MM.1S (cell line): ENCODE results near the gene KLF1.

ENCODE experiments used
- DNase-seq: peaks from one replicate; pipeline ENCODE4 v3.0.0-alpha.2; 2015
- H2AFZ ChIP-seq: fragments of 300-600 bp; sonication (generic); 2 replicates; pipeline ENCODE4 v1.6.0; 2016; ENCODE audit warnings: antibody characterized with exemption, low read length
- H3F3A ChIP-seq: fragments of 300-600 bp; sonication (generic); 2 replicates; pipeline ENCODE4 v1.6.1; 2016; ENCODE audit warnings: mild to moderate bottlenecking, antibody characterized with exemption, low read length, moderate library complexity, mixed read lengths; ENCODE audit not compliant: insufficient read depth
- H3K27ac ChIP-seq: fragments of 300-600 bp; sonication (generic); 2 replicates; pipeline ENCODE4 v1.5.1; 2016; ENCODE audit warnings: mild to moderate bottlenecking, low read length
- H3K27me3 ChIP-seq: fragments of 300-600 bp; sonication (generic); replicated peaks from 2 replicates; pipeline ENCODE4 v1.6.0; 2016; ENCODE audit warnings: low read length; ENCODE audit not compliant: insufficient read depth
- H3K36me3 ChIP-seq: fragments of 300-600 bp; sonication (generic); replicated peaks from 2 replicates; pipeline ENCODE4 v1.6.1; 2016; ENCODE audit warnings: mild to moderate bottlenecking, low read length, mixed read lengths; ENCODE audit not compliant: insufficient read depth
- H3K4me1 ChIP-seq: fragments of 300-600 bp; sonication (generic); 2 replicates; pipeline ENCODE4 v1.6.1; 2016; ENCODE audit warnings: low read length, mixed read lengths
- H3K4me2 ChIP-seq: fragments of 300-600 bp; sonication (generic); 2 replicates; pipeline ENCODE4 v1.6.0; 2016; ENCODE audit warnings: low read depth, low read length
- H3K4me3 ChIP-seq: fragments of 300-600 bp; sonication (generic); 2 replicates; pipeline ENCODE4 v1.5.1; 2016; ENCODE audit warnings: low read length, mixed read lengths
- H3K79me2 ChIP-seq: fragments of 300-600 bp; sonication (generic); 2 replicates; pipeline ENCODE4 v1.6.1; 2016; ENCODE audit warnings: mixed run types, low read length, mixed read lengths
- H3K9ac ChIP-seq: fragments of 300-600 bp; sonication (generic); 2 replicates; pipeline ENCODE4 v1.6.1; 2016; ENCODE audit warnings: low read length, mixed read lengths
- H3K9me2 ChIP-seq: fragments of 300-600 bp; sonication (generic); replicated peaks from 2 replicates; pipeline ENCODE4 v1.6.1; 2016; ENCODE audit warnings: mild to moderate bottlenecking, low read length, mixed read lengths; ENCODE audit not compliant: insufficient read depth
- H3K9me3 ChIP-seq: fragments of 300-600 bp; sonication (generic); replicated peaks from 2 replicates; pipeline ENCODE4 v1.6.1; 2016; ENCODE audit warnings: mild to moderate bottlenecking, low read length, mixed read lengths; ENCODE audit not compliant: insufficient read depth
- H4K20me1 ChIP-seq: fragments of 300-600 bp; sonication (generic); 2 replicates; pipeline ENCODE4 v1.6.1; 2016; ENCODE audit warnings: mild to moderate bottlenecking, low read length, moderate library complexity, mixed read lengths; ENCODE audit not compliant: insufficient read depth
- EZH2 ChIP-seq: fragments of 300-600 bp; sonication (generic); optimal IDR thresholded peaks from 2 replicates; pipeline ENCODE3; 2017; ENCODE audit warnings: low read depth, mild to moderate bottlenecking, antibody characterized with exemption, low read length, mixed read lengths
- EZH2phosphoT487 ChIP-seq: fragments of 300-600 bp; sonication (generic); IDR thresholded peaks from 2 replicates; pipeline ENCODE4 v1.6.1; 2018; ENCODE audit warnings: antibody characterized with exemption, low read length
- TF ChIP-seq, protein P1 (sequence below): fragments of 300-600 bp; sonication (generic); IDR thresholded peaks from 2 replicates; pipeline ENCODE4 v1.5.1; 2016; ENCODE audit warnings: antibody characterized with exemption, low read length, mixed read lengths

KLF1 gene

DNA sequence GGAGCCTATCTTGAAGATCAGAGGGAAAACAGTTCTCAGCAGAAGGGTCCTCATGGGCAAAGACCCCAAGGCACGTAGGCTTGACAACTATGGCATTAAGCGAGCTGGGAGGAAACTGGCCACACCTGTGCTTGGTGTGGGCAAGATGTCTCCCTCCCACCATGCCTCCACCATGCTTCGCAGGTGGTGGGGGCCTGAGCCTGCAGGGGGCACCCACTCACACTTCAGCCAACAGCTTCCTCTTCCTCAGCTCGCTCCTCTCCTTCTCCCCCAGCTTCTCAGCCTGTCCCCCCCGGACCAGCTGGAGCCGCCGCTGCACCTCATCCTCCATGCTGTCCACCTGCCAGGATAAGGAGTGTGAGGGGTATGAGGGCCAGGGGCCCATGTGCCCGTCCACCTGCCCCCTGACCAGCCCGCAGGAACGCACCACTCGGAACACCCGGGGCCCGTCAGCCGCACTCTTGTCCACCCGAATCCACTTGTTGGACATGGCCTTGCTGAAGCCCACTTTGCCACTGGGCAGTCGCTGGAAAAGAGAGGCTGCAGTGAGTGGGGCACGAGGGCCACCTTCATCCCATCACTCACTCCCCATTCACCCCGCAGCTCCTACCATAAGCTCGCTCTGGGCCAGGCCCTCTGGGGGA is 43.1 kb upstream of the KLF1 start:
- H3K9me3 ChIP-seq: no peaks in the 10 kb centered on the region
- no peak overlapping the region for H3K9ac ChIP-seq
- H4K20me1 ChIP-seq: no peaks in the 10 kb centered on the region
- H3F3A ChIP-seq: no peaks in the 10 kb centered on the region
- H3K79me2 ChIP-seq: peaks cover 53% of the 10 kb centered on the region
- DNase-seq: no peak
- H3K9me2 ChIP-seq: no peaks in the 10 kb centered on the region
- no peak overlapping the region for H3K4me2 ChIP-seq
- H3K27ac ChIP-seq: no peak overlapping the region
- H2AFZ ChIP-seq: no peak overlapping the region
- H3K4me1 ChIP-seq: peaks cover 11% of the 10 kb centered on the region; the same call in 1 of the 2 replicates
- peaks cover 7% of the 10 kb centered on the region for H3K36me3 ChIP-seq
- TF ChIP-seq EZH2phosphoT487 (no peak), EZH2 (no peak)
- TF ChIP-seq, protein P1, sequence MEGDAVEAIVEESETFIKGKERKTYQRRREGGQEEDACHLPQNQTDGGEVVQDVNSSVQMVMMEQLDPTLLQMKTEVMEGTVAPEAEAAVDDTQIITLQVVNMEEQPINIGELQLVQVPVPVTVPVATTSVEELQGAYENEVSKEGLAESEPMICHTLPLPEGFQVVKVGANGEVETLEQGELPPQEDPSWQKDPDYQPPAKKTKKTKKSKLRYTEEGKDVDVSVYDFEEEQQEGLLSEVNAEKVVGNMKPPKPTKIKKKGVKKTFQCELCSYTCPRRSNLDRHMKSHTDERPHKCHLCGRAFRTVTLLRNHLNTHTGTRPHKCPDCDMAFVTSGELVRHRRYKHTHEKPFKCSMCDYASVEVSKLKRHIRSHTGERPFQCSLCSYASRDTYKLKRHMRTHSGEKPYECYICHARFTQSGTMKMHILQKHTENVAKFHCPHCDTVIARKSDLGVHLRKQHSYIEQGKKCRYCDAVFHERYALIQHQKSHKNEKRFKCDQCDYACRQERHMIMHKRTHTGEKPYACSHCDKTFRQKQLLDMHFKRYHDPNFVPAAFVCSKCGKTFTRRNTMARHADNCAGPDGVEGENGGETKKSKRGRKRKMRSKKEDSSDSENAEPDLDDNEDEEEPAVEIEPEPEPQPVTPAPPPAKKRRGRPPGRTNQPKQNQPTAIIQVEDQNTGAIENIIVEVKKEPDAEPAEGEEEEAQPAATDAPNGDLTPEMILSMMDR: no peak
- no peak overlapping the region for H3K4me3 ChIP-seq
- no peaks in the 10 kb centered on the region for H3K27me3 ChIP-seq

GRCh38 chr19:12924621-12925310 is 37.8 kb upstream of the KLF1 start:
- H3K9ac ChIP-seq: no peak overlapping the region
- H4K20me1 ChIP-seq: no peaks in the 10 kb centered on the region
- peaks cover 7% of the 10 kb centered on the region; the same call in 1 of the 2 replicates for H3F3A ChIP-seq
- H2AFZ ChIP-seq: no peak overlapping the region
- no peak overlapping the region for H3K27ac ChIP-seq
- H3K4me2 ChIP-seq: no peak overlapping the region
- H3K27me3 ChIP-seq: no peaks in the 10 kb centered on the region
- no peak overlapping the region for H3K4me3 ChIP-seq
- DNase-seq: no peak
- TF ChIP-seq EZH2 (no peak), EZH2phosphoT487 (no peak)
- TF ChIP-seq, protein P1: no peak
- no peaks in the 10 kb centered on the region for H3K9me3 ChIP-seq
- peaks cover 15% of the 10 kb centered on the region for H3K79me2 ChIP-seq
- H3K4me1 ChIP-seq: no peaks in the 10 kb centered on the region
- H3K36me3 ChIP-seq: peaks cover 24% of the 10 kb centered on the region
- no peaks in the 10 kb centered on the region for H3K9me2 ChIP-seq

GRCh38 chr19:12922959-12923358 is 36.0 kb upstream of the KLF1 start:
- peaks cover 24% of the 10 kb centered on the region for H3K36me3 ChIP-seq

More at GRCh38 chr19:12922959-12923358, 36.0 kb upstream of the KLF1 start:
- Histone ChIP-seq H3K4me1 (peaks cover 3% of the 10 kb centered on the region), H3K9ac (no peak overlapping the region), H3K27me3 (no peaks in the 10 kb centered on the region), H3K27ac (no peak overlapping the region), H3K9me2 (no peaks in the 10 kb centered on the region), H3F3A (peaks cover 7% of the 10 kb centered on the region; the same call in 1 of the 2 replicates), H4K20me1 (no peaks in the 10 kb centered on the region), H3K4me2 (no peak overlapping the region), H2AFZ (no peak overlapping the region), H3K79me2 (0 out of 2 replicates have a peak, but pooled peaks cover 3% of the 10 kb centered on the region), H3K9me3 (no peaks in the 10 kb centered on the region), H3K4me3 (no peak overlapping the region)
- no peak for DNase-seq
- TF ChIP-seq EZH2phosphoT487 (no peak), EZH2 (no peak)
- TF ChIP-seq, protein P1: no peak
